D721Med (cell line): ENCODE data around the gene PDE3A.

Experiments
- DNase-seq: peaks from one replicate; pipeline ENCODE4 v3.0.0; 2011; ENCODE audit warnings: low spot score; ENCODE audit not compliant: insufficient read length
- FAIRE-seq: peaks from 2 replicates; lab custom pipeline; 2011; peaks lifted over from hg19 to GRCh38; lab: Jason Lieb, UNC
- TF ChIP-seq, protein P1 (sequence below): IDR thresholded peaks from 2 replicates; pipeline ENCODE4 v1.5.1; 2012; ENCODE audit warnings: mild to moderate bottlenecking, control low read depth; ENCODE audit not compliant: insufficient read depth; ENCODE audit errors: missing control alignments

Gene PDE3A

DNA sequence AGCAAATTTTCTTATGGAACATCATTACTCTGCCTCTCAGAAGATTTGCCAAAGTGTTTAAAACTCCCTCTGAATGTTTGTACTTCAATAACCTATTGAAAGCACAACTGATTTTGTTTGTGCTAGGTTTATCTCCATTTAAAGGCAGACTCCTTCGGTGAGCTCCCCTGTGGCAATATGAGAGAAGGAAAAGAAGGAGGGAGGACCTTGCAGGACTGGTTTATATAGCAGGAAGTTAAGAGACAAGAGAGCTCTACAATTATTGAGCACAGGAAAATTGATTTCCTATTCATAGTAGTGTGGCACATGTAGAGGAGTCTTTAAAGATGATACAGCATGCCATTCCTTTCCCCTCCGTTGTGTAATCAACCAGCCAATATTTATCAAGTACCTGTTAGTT, 75.5 kb downstream of the PDE3A start:
- no peak for DNase-seq
- FAIRE-seq, result no peak
- TF ChIP-seq, protein P1, sequence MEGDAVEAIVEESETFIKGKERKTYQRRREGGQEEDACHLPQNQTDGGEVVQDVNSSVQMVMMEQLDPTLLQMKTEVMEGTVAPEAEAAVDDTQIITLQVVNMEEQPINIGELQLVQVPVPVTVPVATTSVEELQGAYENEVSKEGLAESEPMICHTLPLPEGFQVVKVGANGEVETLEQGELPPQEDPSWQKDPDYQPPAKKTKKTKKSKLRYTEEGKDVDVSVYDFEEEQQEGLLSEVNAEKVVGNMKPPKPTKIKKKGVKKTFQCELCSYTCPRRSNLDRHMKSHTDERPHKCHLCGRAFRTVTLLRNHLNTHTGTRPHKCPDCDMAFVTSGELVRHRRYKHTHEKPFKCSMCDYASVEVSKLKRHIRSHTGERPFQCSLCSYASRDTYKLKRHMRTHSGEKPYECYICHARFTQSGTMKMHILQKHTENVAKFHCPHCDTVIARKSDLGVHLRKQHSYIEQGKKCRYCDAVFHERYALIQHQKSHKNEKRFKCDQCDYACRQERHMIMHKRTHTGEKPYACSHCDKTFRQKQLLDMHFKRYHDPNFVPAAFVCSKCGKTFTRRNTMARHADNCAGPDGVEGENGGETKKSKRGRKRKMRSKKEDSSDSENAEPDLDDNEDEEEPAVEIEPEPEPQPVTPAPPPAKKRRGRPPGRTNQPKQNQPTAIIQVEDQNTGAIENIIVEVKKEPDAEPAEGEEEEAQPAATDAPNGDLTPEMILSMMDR, result no peak

DNA sequence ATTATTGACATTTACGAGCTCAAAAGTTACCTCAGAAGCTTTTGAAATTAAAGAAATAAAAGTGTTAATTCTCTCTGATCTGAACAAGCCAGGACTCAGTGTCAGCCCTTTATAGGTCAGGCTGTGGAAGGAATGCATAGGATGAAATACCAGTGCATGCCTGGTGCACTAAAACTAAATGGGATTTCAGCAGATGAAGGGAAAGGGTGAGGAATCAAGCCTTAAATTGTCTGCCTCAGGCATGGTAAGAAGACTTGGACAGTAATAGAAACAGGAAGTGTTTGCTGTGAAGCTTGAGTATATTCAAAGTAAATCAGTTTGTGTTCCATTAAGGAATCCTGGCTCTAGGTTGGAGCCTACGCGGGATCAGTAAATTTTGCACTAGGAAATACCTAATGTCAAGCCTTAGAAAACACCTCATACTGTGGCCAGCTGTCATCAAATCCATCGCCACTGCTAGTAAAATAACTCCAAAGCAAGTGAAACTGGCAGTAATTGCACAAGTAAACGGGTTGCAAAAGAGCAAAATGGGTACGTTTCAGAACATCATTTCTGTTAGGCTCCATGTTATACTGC, 76.3 kb downstream of the PDE3A start:
- FAIRE-seq (no peak), DNase-seq (no peak)
- TF ChIP-seq, protein P1, result no peak

DNA sequence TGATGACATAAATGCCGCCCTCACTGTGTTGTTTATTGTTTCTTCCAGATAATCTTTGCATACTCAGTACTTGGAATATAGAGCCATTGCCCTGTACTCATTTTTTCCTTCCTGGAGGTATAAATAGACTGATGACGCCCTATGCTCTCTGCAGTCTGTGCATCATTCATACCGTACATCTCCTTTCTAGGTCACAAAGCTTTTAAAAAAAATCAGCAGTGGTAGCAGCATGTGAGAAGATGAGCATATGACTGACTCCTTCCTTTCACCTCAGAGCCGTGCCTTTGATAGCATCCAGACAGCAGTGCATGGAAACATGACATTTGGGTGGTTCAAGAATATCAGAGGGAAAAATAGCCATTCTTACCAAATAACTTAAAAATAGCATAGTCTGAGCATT, 77.3 kb downstream of the PDE3A start:
- FAIRE-seq (no peak), DNase-seq (no peak)
- TF ChIP-seq, protein P1, result no peak

DNA sequence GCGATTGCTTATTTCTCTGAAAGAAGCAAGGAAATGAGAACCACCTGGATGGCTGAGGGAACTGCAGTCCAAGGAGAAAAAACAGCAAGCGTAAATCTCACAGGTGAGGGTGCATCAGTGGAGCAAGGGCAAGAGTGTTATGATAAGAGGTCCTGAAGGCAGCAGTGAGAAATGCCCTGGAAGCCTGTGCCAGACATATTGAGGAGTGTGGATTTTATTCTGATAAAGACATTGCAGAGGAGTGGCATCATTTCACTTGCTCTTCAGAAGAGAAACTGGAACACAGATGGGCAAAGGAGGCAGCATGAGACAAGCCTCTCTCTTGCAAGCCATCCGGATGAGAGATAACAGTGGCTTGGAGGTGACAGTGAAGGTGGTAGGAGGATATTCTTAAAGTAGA, 78.5 kb downstream of the PDE3A start:
- FAIRE-seq (no peak), DNase-seq (no peak)
- TF ChIP-seq, protein P1, result no peak

DNA sequence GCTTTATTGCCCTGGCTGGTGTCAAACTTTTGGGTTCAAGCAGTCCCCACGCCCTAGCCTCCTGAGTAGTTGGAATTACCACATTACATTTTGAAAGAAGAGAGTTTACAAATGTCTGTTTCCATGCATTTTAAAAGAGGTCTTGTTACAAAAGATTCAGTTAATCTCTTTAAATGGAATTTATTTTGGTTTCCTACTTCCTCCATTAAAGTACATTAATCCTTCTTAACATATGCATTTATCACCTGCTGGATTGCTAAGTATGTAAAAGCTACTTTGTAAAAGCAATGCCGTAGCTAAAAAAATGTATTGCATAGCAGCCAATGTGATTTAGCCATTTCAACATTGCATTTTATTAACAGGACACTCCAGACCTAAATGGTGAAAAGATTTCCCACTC, 80.4 kb downstream of the PDE3A start:
- TF ChIP-seq, protein P1, result no peak
- FAIRE-seq (no peak), DNase-seq (no peak)

DNA sequence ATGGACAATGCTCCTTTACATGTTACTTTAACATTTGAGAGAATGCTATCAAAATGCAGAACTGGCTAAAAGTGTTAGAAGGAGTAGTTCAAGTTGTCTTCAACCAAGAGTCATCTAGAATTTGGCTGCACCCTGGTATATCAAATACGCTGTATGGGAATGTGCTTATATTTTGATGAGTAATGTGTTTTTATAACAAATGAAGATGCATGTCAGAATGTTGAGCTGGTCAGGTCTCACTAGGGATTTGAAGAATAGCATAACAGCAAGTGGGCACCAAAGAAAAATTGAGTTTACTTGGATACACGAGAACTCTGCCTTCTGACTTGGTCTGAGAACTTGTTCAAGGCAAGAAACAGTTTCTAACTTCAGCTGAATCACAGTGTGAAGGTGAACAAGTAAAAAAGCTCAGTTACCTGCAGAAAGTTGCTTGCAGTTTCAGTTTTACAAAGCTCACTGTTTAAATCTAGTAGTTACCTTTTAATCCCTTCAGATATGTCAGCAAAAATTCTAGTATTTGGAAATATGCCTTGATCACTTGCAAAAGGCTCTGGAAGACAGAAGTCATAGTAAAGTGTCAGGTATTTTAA, 82.3 kb downstream of the PDE3A start:
- FAIRE-seq (no peak), DNase-seq (no peak)
- TF ChIP-seq, protein P1, result no peak

DNA sequence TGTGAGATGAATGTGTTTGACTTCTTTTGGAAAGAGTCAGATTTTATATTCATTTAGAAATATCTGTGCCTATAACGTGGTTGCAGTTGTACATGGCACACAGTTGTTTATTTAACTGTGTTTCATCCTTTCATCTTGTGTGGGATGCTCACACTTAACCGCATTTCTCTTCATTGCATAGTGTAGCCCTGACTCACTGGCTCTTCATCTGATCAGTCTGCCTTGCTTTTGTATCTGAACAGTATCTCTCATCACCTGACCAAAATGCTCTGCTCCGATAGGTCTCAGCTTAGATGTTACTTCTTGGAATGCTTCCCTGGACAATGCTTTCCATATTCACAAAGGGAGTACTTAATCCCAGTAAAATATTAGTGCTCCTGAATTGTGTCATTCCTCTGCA, 83.4 kb downstream of the PDE3A start:
- DNase-seq, result no peak
- FAIRE-seq, result no peak
- TF ChIP-seq, protein P1, result no peak
